ENCODE results near the gene GALNT7.

The GALNT7 gene

DNA sequence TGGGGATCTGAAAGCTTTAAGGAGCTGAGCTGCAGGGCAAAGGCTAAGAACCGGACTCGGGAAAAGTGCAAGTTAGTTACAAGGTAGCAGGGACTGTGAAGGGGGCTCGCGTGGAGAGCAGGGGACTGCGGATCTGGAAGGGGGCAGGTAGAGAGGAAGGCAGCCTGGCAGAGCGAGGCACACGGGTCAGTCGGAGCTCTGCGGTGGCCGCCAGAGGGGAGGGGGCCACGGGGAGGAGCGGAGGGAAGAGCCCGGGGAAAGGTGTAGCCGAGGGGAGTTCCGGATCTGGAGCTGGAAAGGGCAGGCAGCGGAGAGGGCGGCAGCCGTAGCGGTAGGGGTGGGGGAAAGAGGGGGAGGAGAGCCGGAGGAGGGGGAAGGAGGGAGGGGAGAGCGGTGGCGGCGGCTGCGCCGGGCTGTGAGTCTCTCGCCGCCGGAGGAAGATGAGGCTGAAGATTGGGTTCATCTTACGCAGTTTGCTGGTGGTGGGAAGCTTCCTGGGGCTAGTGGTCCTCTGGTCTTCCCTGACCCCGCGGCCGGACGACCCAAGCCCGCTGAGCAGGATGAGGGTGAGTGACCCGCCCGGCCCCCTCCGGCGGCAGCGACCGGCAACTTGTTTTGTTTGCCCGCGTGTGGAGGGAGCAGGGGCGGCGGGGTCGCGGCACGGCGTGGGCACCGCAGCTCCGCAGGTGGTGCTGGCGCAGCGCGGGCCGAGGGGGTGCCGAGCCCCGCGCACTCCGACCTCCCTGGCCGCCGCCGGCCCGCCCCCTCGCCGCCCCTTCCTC, at the start of gene GALNT7:
Gene GALNT7 (plus strand): TSS at position 416 of the 782 bp plus-strand sequence. CDS start 25 bp downstream, at position 441.
- ChIA-PET POLR2A (interaction anchor here (0.5 to 1.7 kb wide), 7 partner anchors 10 to 166 kb away, joined by 3 to 9 read pairs (median 4); partner anchors contain the start of gene HMGB2), CTCF (interaction anchor here (0.5 to 1.1 kb wide), 4 partner anchors 85 to 155 kb away, joined by 3 to 4 read pairs (median 4); no protein-coding TSS in a partner anchor)
- Histone ChIP-seq H3K4me1 (ENCODE audit: control insufficient read depth, insufficient read depth, low read length) (peaks cover 10% of the 10 kb centered on the region), H3K9me3 (ENCODE audit: control insufficient read depth, insufficient read depth, low read depth, low read length) (no peaks in the 10 kb centered on the region), H3K36me3 (ENCODE audit: control insufficient read depth in 2 of 2, insufficient read depth in 1 of 2, low read length in 2 of 2) (no peaks in the 10 kb centered on the region), H3K4me3 (ENCODE audit: low read depth, low read length) (peak within 1 kb of the TSS; percentile 88), H3K27ac (ENCODE audit: extremely low read depth, low read depth, low read length) (peak within 1 kb of the TSS; percentile 88)
- TF ChIP-seq, protein P1, sequence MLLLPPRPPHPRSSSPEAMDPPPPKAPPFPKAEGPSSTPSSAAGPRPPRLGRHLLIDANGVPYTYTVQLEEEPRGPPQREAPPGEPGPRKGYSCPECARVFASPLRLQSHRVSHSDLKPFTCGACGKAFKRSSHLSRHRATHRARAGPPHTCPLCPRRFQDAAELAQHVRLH (tag by site-specific recombination; IDR thresholded peaks at IDR 0.05), result no peak
- TF ChIP-seq EGR2 (tag by site-specific recombination; IDR thresholded peaks at IDR 0.05; ENCODE audit: low read depth) (peak; percentile 10; the same call in 1 of the 2 replicates), ZBTB48 (tag by site-specific recombination; IDR thresholded peaks at IDR 0.05) (peak; percentile 90), ZNF600 (tag by site-specific recombination; IDR thresholded peaks at IDR 0.05) (peak; percentile 96), ZNF621 (tag by site-specific recombination; IDR thresholded peaks at IDR 0.05) (no peak), ZNF184 (tag by site-specific recombination; IDR thresholded peaks at IDR 0.05) (no peak), ZBTB10 (tag by site-specific recombination; IDR thresholded peaks at IDR 0.05) (no peak; the same call in 1 of the 2 replicates), ZNF843 (tag by site-specific recombination; IDR thresholded peaks at IDR 0.05) (no peak), HOXC10 (CRISPR knock-in tag; IDR thresholded peaks at IDR 0.05) (no peak), ZNF146 (tag by site-specific recombination; IDR thresholded peaks at IDR 0.05) (no peak), ZNF324 (tag by site-specific recombination; IDR thresholded peaks at IDR 0.05) (0 out of 2 replicates have a peak, but pooled peaks have one; percentile 19), PRDM10 (tag by site-specific recombination; IDR thresholded peaks at IDR 0.05) (peak; percentile 60), ZSCAN30 (tag by site-specific recombination; IDR thresholded peaks at IDR 0.05) (no peak), ZNF133 (tag by site-specific recombination; IDR thresholded peaks at IDR 0.05) (no peak), ZNF623 (tag by site-specific recombination; IDR thresholded peaks at IDR 0.05) (no peak), ZXDB (tag by site-specific recombination; IDR thresholded peaks at IDR 0.05) (peak; percentile 77; the same call in 1 of the 2 replicates), ZNF529 (tag by site-specific recombination; IDR thresholded peaks at IDR 0.05; ENCODE audit: insufficient replicate concordance) (no peak), MZF1 (tag by site-specific recombination; IDR thresholded peaks at IDR 0.05; ENCODE audit: borderline replicate concordance) (peak; percentile 70), ZNF138 (tag by site-specific recombination; IDR thresholded peaks at IDR 0.05; ENCODE audit: borderline replicate concordance) (no peak), ZNF624 (tag by site-specific recombination; IDR thresholded peaks at IDR 0.05) (peak; percentile 49; the same call in 1 of the 2 replicates), ZNF2 (tag by site-specific recombination; IDR thresholded peaks at IDR 0.05) (peak; percentile 78; the same call in 1 of the 2 replicates), ZNF501 (tag by site-specific recombination; IDR thresholded peaks at IDR 0.05) (peak; percentile 67; the same call in 1 of the 2 replicates), ZNF610 (tag by site-specific recombination; IDR thresholded peaks at IDR 0.05; ENCODE audit: borderline replicate concordance) (peak; percentile 75; the same call in 1 of the 2 replicates), PRDM1 (tag by site-specific recombination; IDR thresholded peaks at IDR 0.05) (peak; percentile 85), HOXD13 (CRISPR knock-in tag; IDR thresholded peaks at IDR 0.05; ENCODE audit: borderline replicate concordance) (no peak), GLIS1 (tag by site-specific recombination; IDR thresholded peaks at IDR 0.05) (peak; percentile 80)
- TF ChIP-seq, protein P2, sequence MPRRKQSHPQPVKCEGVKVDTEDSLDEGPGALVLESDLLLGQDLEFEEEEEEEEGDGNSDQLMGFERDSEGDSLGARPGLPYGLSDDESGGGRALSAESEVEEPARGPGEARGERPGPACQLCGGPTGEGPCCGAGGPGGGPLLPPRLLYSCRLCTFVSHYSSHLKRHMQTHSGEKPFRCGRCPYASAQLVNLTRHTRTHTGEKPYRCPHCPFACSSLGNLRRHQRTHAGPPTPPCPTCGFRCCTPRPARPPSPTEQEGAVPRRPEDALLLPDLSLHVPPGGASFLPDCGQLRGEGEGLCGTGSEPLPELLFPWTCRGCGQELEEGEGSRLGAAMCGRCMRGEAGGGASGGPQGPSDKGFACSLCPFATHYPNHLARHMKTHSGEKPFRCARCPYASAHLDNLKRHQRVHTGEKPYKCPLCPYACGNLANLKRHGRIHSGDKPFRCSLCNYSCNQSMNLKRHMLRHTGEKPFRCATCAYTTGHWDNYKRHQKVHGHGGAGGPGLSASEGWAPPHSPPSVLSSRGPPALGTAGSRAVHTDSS (tag by site-specific recombination; IDR thresholded peaks at IDR 0.05), result peak; percentile 83
- TF ChIP-seq, protein P3, sequence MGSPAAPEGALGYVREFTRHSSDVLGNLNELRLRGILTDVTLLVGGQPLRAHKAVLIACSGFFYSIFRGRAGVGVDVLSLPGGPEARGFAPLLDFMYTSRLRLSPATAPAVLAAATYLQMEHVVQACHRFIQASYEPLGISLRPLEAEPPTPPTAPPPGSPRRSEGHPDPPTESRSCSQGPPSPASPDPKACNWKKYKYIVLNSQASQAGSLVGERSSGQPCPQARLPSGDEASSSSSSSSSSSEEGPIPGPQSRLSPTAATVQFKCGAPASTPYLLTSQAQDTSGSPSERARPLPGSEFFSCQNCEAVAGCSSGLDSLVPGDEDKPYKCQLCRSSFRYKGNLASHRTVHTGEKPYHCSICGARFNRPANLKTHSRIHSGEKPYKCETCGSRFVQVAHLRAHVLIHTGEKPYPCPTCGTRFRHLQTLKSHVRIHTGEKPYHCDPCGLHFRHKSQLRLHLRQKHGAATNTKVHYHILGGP (tag by site-specific recombination; IDR thresholded peaks at IDR 0.05), result no peak
